ENCODE measurements around the gene KRCC1. TPM values are rescaled to one million over a fixed set of nuclear protein-coding genes. Genes with fewer than 3 reads are reported as not detected.

Gene KRCC1
- total RNA-seq (2014; rRNA removed; shearing (Covaris generic)), result 52.3 and 62.7 TPM in 2 replicates

DNA sequence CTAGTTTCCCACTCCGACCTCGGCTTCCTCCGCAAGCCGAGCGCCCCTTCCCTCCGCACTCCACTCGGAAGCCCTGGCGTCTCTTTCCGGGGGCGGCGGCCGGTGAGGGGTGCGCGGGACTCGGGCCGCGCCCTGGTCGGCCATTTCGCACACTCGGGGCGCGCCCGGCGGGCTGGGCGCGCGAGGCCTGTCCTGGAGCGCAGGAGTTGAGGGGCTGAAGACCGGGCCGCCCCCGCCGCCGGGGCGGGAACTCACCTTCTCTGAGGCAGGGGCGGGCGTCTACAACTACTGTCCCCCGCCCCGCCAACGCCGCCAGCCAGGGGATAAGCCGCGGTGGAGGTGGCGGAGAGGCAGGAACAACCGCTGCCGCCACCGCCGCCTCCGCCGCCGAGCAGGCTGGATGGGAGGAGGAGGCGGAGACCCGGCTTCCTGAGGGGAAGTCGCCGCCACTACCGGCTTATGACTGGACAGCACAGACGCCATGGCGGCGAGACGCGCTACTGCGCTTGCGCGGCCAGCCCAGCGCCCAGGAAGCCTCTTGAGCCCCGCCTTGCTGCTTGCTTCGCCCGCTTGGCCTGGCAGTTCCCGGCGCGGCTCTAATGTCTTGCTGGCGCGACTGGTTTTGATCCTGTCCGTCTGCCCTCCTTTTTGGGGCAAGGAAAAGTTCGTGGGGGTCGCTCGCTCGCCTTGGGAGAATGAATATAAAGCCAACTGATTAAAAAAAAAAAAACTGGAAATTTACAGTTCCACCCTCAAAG lies at the start of gene KRCC1:
Gene KRCC1, minus strand, starts transcription at position 413 of the 758 bp plus-strand sequence. CDS start 27,220 bp downstream, outside the sequence.
- Histone ChIP-seq H3K27ac (peak within 1 kb of the TSS; percentile 95), H3K36me3 (peaks cover 44% of the 10 kb centered on the region), H3K27me3 (replicated peaks) (no peaks in the 10 kb centered on the region), H3K9me3 (replicated peaks) (0 out of 2 replicates have a peak, but pooled peaks cover 2% of the 10 kb centered on the region), H3K4me1 (replicated peaks) (peaks cover 16% of the 10 kb centered on the region), H3K4me3 (peak within 1 kb of the TSS; percentile 94)
- peak; percentile 92 to 96 for DNase-seq (ENCODE audit: low read depth in 1 of 2, low spot score in 2 of 2)

DNA sequence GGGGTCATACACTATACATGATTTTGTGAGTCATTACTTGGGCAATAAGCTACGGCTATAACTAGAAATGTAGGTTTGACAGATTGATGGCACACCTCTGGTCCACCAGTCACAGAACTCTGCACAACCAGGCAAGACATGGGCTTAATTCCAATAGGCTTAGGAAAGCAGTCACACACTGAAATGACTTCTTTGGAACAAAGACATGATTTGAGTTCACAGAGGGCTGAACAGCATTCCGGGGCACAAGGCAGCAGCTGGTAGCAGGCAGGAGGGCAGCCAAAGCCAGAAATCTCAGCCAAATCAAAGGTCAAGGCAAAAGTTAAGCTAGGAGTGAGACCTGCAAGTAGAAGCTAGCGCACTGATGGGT lies 44.9 kb upstream of the KRCC1 start:
- Histone ChIP-seq H3K4me3 (no peak overlapping the region), H3K36me3 (no peaks in the 10 kb centered on the region), H3K9me3 (replicated peaks) (no peaks in the 10 kb centered on the region), H3K27ac (no peak overlapping the region), H3K27me3 (replicated peaks) (0 out of 2 replicates have a peak, but pooled peaks cover 5% of the 10 kb centered on the region), H3K4me1 (replicated peaks) (no peaks in the 10 kb centered on the region)
- no peak for DNase-seq (ENCODE audit: low read depth in 1 of 2, low spot score in 2 of 2)

DNA sequence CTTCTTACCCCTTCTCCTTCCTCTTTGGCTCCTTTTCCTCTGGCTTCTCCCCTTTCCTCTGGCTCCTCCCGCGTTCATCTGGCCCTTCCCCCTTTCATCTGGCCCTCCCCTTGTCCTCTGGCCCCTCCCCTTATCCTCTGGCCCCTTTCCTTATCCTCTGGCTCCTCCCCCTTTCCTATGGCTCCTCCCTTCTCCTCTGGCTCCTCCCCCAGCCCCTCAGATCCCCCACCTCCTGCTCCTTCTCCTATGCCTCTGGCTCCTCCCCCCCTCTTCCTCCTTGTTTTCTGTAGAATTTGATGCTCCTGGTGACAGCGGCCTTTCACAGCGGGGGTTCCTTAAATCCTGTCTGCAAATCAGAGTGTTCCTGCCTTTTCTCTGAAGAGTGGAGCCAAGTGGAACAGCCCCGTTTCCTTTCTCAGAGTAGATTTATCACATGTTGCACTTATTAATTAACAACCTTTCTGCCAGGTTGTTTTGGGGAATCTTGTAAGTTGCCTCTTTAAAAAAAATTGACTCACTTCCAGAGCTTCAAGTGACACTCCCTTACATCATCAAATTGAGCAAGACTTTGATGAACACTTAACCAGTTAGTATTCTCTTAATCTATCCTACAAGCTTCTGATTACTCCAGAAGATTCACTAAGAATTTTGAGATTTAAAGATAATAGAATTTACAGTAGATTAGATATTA lies 44.4 kb upstream of the KRCC1 start:
- Histone ChIP-seq H3K9me3 (replicated peaks) (no peaks in the 10 kb centered on the region), H3K27ac (no peak overlapping the region), H3K4me1 (replicated peaks) (no peaks in the 10 kb centered on the region), H3K27me3 (replicated peaks) (0 out of 2 replicates have a peak, but pooled peaks cover 3% of the 10 kb centered on the region), H3K36me3 (no peaks in the 10 kb centered on the region), H3K4me3 (no peak overlapping the region)
- DNase-seq (ENCODE audit: low read depth in 1 of 2, low spot score in 2 of 2), result peak in 1 of 2 experiments; percentile 45

DNA sequence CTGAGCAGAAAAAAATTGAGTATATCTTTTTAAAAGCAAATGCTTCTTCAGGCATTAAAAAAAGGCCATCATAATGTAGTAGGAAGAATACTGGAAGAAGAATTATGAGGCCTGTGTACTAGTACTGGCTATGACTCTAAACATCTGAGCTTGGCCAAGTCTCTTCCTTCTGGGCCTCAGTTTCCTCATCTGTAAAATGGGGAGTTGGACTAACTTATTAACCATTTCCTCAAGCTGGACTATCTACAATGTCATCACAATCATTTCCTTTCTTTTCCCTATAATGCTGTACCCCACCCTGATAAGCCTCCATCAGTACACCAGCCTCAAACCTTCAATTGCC lies 42.9 kb upstream of the KRCC1 start:
- 0 out of 2 replicates have a peak, but pooled peaks cover 2% of the 10 kb centered on the region for H3K27me3 ChIP-seq (replicated peaks)
- H3K9me3 ChIP-seq (replicated peaks), result no peaks in the 10 kb centered on the region
- no peaks in the 10 kb centered on the region for H3K36me3 ChIP-seq
- H3K27ac ChIP-seq, result no peak overlapping the region
- H3K4me1 ChIP-seq (replicated peaks), result no peaks in the 10 kb centered on the region
- no peak for DNase-seq (ENCODE audit: low read depth in 1 of 2, low spot score in 2 of 2)
- H3K4me3 ChIP-seq, result no peak overlapping the region

DNA sequence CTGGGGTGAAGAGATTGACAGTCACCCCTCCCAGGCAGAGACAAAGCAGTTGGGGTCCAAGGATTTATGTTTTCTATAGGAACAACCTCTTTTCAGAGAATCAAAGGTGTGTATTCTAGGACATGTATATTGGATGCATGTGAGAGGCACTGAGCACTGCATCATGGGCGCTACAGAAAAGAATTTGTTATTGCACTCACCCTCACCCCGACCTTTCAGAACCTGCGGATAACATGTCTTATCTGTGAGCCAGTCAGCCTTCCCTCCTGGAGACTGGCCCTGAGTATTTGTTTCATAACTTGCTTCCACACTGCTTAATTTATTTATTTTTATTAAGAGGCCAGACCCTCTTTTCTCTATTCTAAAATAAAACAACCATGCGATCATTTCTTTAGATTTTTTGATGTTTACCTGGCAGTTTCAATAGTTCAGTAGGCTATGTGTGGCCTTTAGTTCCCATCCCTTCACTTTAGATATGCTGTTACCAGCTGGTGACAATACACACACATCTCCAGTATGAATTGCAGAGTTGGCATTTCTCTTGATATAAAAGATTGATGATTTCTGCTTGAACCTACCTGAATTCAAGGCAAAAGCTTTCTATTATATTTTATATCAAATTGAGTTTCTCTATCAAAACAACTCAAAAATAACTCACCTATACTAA lies 42.4 kb upstream of the KRCC1 start:
- H3K36me3 ChIP-seq, result no peaks in the 10 kb centered on the region
- H3K27me3 ChIP-seq (replicated peaks), result 0 out of 2 replicates have a peak, but pooled peaks cover 2% of the 10 kb centered on the region
- H3K9me3 ChIP-seq (replicated peaks), result no peaks in the 10 kb centered on the region
- DNase-seq (ENCODE audit: low read depth in 1 of 2, low spot score in 2 of 2), result no peak
- H3K4me1 ChIP-seq (replicated peaks), result no peaks in the 10 kb centered on the region
- H3K4me3 ChIP-seq, result no peak overlapping the region
- no peak overlapping the region for H3K27ac ChIP-seq

DNA sequence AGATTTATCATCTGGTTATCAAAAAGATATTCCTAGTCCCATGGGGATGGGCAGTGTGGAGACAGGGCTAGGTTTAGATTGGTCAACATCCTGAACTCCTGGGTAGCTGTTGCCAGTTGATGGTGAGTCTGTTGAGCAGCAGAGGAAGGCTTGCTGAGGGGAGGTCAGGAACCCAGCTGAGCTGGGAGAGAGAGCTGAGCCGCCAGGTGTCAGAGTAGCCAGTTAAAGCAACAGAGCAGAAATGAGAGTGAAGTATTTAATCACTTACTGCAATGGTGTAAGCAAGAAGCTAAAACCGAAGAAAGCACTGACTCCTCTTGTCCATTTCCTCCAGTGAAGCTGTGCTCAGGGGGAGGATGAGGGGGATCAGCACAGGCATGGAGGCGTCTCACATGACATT lies 41.6 kb upstream of the KRCC1 start:
- no peaks in the 10 kb centered on the region for H3K36me3 ChIP-seq
- no peak overlapping the region for H3K4me3 ChIP-seq
- no peaks in the 10 kb centered on the region for H3K9me3 ChIP-seq (replicated peaks)
- no peaks in the 10 kb centered on the region for H3K4me1 ChIP-seq (replicated peaks)
- DNase-seq (ENCODE audit: low read depth in 1 of 2, low spot score in 2 of 2), result no peak
- no peak overlapping the region for H3K27ac ChIP-seq
- 0 out of 2 replicates have a peak, but pooled peaks cover 2% of the 10 kb centered on the region for H3K27me3 ChIP-seq (replicated peaks)

DNA sequence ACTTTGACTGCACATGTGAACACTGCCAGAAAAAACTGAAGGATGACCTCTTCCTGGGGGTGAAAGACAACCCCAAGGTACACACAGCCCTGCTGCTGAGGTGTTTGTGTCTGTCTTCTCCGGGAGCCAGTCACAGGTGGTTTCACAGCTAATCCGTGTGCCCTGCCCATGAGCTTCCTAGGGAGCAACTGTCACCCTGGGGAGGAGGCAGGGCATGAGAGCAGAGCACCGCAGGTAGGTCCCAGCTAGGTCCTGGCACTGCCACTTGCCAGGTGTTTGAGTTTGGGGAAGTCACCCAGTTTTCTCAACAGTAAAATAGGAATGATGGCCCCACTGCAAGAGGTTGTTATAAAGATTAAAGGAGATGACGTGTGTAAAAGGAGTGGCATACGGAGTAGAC lies 41.1 kb upstream of the KRCC1 start:
- Histone ChIP-seq H3K4me3 (no peak overlapping the region), H3K27me3 (replicated peaks) (0 out of 2 replicates have a peak, but pooled peaks cover 2% of the 10 kb centered on the region), H3K27ac (no peak overlapping the region), H3K36me3 (no peaks in the 10 kb centered on the region), H3K9me3 (replicated peaks) (no peaks in the 10 kb centered on the region), H3K4me1 (replicated peaks) (no peaks in the 10 kb centered on the region)
- DNase-seq (ENCODE audit: low read depth in 1 of 2, low spot score in 2 of 2), result no peak

DNA sequence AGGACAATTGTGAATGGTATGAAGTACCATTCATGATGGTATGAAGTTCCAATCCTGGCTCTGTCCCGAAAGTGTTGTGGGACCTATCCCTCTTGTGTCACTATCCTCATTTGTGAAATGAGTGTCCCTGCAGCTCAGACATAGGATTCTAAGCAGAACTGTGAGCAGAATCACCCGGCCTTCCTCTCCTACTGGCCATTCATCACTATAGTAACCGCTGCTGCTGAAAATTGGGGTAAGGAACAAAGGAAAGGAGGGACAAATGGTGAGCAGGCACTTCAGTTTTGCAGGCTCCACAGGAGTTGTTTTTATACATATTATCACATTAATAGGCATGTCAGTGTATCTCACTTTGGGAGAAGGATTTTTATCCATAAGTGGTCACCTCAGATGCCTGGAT lies 39.4 kb upstream of the KRCC1 start:
- no peaks in the 10 kb centered on the region for H3K9me3 ChIP-seq (replicated peaks)
- no peak overlapping the region for H3K27ac ChIP-seq
- no peak overlapping the region for H3K4me3 ChIP-seq
- no peaks in the 10 kb centered on the region for H3K36me3 ChIP-seq
- no peaks in the 10 kb centered on the region for H3K4me1 ChIP-seq (replicated peaks)
- DNase-seq (ENCODE audit: low read depth in 1 of 2, low spot score in 2 of 2), result no peak
- 0 out of 2 replicates have a peak, but pooled peaks cover 2% of the 10 kb centered on the region for H3K27me3 ChIP-seq (replicated peaks)

DNA sequence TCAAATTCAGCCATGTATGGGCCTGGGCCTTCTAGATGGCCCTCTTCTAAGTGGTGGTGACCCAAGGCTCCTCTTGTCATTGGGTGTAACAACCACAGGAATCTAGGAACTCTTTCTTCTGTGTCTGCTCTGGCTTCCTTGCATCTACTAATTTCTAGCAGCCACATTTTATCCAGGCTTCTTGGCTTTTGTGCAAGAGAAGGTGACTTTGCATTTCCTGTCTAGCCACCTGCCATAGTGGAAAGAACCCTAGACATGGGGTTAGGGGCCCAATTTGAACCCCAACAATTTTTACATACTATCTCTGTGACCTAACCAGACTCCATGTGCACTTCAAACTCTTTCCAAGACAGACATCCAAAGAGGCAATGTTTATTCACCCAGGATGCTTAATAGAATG lies 37.2 kb upstream of the KRCC1 start:
- Histone ChIP-seq H3K27ac (no peak overlapping the region), H3K27me3 (replicated peaks) (no peaks in the 10 kb centered on the region), H3K4me1 (replicated peaks) (no peaks in the 10 kb centered on the region), H3K36me3 (no peaks in the 10 kb centered on the region), H3K4me3 (no peak overlapping the region), H3K9me3 (replicated peaks) (no peaks in the 10 kb centered on the region)
- no peak for DNase-seq (ENCODE audit: low read depth in 1 of 2, low spot score in 2 of 2)

DNA sequence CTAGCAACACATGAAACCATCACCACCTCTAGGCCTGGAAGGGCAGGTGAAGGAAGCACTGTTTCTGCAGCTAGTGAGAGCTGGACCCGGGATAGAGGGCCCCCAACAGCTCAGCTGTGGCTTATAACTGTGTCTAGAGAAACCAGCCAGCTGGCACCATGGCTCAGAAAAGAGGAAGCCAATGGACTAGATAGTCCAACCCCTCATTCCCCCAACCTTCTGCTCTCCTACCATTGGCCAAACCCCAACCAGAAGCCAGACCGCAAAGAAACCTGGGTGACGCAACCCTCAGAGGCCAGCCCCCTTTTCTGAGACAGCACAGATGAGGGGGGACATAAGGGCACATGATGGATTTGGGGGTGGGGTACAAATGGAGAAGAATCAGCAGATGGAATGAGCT lies 36.4 kb upstream of the KRCC1 start:
- Histone ChIP-seq H3K4me1 (replicated peaks) (no peaks in the 10 kb centered on the region), H3K36me3 (no peaks in the 10 kb centered on the region), H3K27ac (no peak overlapping the region), H3K27me3 (replicated peaks) (no peaks in the 10 kb centered on the region), H3K9me3 (replicated peaks) (no peaks in the 10 kb centered on the region), H3K4me3 (no peak overlapping the region)
- DNase-seq (ENCODE audit: low read depth in 1 of 2, low spot score in 2 of 2), result no peak

DNA sequence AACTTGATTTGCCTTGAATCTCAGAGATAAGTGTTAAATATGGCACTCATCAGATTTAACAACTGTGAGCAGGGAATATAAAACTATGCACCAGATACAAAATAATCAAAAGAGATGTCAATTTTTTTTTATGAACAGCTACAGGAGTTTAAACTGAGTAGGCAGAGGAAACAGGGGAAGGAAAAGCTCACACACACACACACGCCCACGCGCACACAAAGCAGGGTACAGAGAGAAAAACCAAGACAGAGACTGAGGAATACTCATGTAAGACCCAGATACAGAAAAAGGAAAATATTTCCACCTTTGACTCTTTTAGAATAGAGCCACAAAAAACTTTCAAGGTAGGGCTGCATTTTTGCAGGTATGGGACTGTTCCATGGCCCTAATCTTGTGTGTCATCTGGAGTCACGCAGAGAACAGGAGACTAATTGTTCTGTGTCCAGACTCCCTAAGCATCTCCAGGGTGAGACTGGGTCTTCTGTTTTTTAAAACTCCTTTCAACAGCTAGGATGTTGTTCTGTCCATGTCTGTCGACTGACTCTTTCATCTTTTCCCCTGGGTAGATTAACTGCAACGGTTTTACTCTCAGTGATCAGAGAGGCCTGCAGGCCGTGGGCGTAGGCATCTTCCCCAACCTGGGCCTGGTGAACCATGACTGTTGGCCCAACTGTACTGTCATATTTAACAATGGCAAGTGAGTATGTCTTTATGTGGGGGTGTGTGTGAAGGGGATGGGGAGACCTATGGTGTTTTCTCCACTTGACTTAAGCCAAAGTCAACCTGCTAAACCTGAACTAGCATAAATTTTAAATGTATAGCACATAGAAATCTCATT lies 35.1 kb upstream of the KRCC1 start:
- Histone ChIP-seq H3K9me3 (replicated peaks) (no peaks in the 10 kb centered on the region), H3K36me3 (no peaks in the 10 kb centered on the region), H3K4me1 (replicated peaks) (no peaks in the 10 kb centered on the region), H3K4me3 (no peak overlapping the region), H3K27ac (no peak overlapping the region), H3K27me3 (replicated peaks) (no peaks in the 10 kb centered on the region)
- no peak for DNase-seq (ENCODE audit: low read depth in 1 of 2, low spot score in 2 of 2)

DNA sequence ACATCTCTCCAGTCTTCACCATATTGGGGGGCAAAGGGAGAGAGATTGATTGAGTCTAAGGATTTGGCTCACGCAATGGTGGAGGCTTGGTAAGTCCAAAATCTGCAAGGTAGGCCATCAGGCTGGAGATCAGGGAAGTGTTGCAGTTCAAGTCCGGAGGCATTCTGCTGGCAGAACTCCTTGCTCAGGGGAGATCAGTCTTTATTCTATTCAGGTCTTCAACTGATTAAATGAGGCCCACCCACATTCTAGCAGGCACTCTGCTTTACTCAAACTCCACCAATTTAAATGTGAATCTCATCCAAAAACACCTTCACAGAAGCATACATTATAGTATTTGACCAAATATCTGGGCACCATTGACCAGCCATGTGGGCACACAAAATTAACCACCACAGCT lies 33.4 kb upstream of the KRCC1 start:
- no peak overlapping the region for H3K4me3 ChIP-seq
- DNase-seq (ENCODE audit: low read depth in 1 of 2, low spot score in 2 of 2), result no peak
- no peaks in the 10 kb centered on the region for H3K27me3 ChIP-seq (replicated peaks)
- H3K4me1 ChIP-seq (replicated peaks), result no peaks in the 10 kb centered on the region
- no peaks in the 10 kb centered on the region for H3K9me3 ChIP-seq (replicated peaks)
- H3K36me3 ChIP-seq, result no peaks in the 10 kb centered on the region
- H3K27ac ChIP-seq, result no peak overlapping the region

DNA sequence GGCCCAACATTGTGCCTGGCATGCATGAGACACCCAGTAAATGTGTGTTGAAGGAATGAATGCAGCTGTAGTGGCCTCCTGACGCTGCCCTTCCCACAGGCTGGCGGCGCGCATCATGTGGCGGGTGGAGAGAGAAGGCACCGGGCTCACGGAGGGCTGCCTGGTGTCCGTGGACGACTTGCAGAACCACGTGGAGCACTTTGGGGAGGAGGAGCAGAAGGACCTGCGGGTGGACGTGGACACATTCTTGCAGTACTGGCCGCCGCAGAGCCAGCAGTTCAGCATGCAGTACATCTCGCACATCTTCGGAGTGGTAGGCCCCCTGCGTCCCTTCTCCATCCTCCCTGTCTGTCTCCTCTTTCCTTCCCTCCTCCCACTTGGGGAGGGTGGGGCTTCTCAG lies 32.2 kb upstream of the KRCC1 start:
- Histone ChIP-seq H3K4me1 (replicated peaks) (no peaks in the 10 kb centered on the region), H3K9me3 (replicated peaks) (no peaks in the 10 kb centered on the region), H3K27me3 (replicated peaks) (no peaks in the 10 kb centered on the region), H3K27ac (no peak overlapping the region), H3K36me3 (no peaks in the 10 kb centered on the region), H3K4me3 (no peak overlapping the region)
- no peak for DNase-seq (ENCODE audit: low read depth in 1 of 2, low spot score in 2 of 2)
